Measurements from ENCODE around the gene SPINK13. TPM values are rescaled to one million over a fixed set of nuclear protein-coding genes. Genes with fewer than 3 reads are reported as not detected.

Gene SPINK13
- total and polyA plus RNA-seq, 2 of the 8 experiments (the other 6 are each of a cell fraction or from before 2014, with no cell fraction given) = not detected

- no peak overlapping the region for H3K4ac ChIP-seq (replicated peaks; ENCODE audit: insufficient read length, low read depth, low read length)
- POLR2A ChIA-PET (ENCODE audit: partially characterized antibody) = no interaction called here
- H3K18ac ChIP-seq (ENCODE audit: extremely low read depth, low read length) = no peak overlapping the region
- no peak overlapping the region for H3K4me2 ChIP-seq (ENCODE audit: insufficient read depth in 1 of 2, low read depth in 2 of 2, low read length in 2 of 2)
- no peak overlapping the region for H2BK120ac ChIP-seq (replicated peaks; ENCODE audit: low read depth, low read length)
- no peaks in the 10 kb centered on the region for H3K4me1 ChIP-seq (replicated peaks in 1 of 4; ENCODE audit: control insufficient read depth in 3 of 4, insufficient read depth in 4 of 4, low read length in 3 of 4)
- H2BK20ac ChIP-seq (ENCODE audit: low read length) = no peak overlapping the region
- H4K8ac ChIP-seq (ENCODE audit: extremely low read depth, insufficient read depth, low read length) = no peak overlapping the region
- H3K79me2 ChIP-seq (ENCODE audit: control insufficient read depth in 1 of 2, insufficient read depth in 2 of 2, low read length in 2 of 2) = no peaks in the 10 kb centered on the region
- H4K91ac ChIP-seq (replicated peaks; ENCODE audit: insufficient read length, low read length) = no peak overlapping the region
- H2BK5ac ChIP-seq (ENCODE audit: low read depth, low read length) = no peak overlapping the region
- H2AFZ ChIP-seq (ENCODE audit: low read length) = no peak overlapping the region
- H3K27ac ChIP-seq (ENCODE audit: low read depth, low read length) = no peak overlapping the region
- no peaks in the 10 kb centered on the region for H3K23me2 ChIP-seq (ENCODE audit: low read depth, low read length)
- H3K4me3 ChIP-seq (ENCODE audit: extremely low read depth in 1 of 4, insufficient read depth in 2 of 4, low read depth in 3 of 4, low read length in 4 of 4) = no peak overlapping the region
- FAIRE-seq = no peak
- no peak for TF ChIP-seq JUND (IDR thresholded peaks at IDR 0.05; ENCODE audit: low read length)
- no peak for TF ChIP-seq EP300 (IDR thresholded peaks at IDR 0.05; ENCODE audit: borderline replicate concordance in 1 of 2, low read depth in 2 of 2, low read length in 2 of 2)
- no peak for TF ChIP-seq RFX5 (IDR thresholded peaks at IDR 0.05; ENCODE audit: borderline replicate concordance, low read depth, low read length)
- TF ChIP-seq TEAD4 (IDR thresholded peaks at IDR 0.05; ENCODE audit: low read depth, low read length) = no peak
- no peak for TF ChIP-seq RBBP5 (IDR thresholded peaks at IDR 0.05; ENCODE audit: borderline replicate concordance, low read depth, low read length)
- no peak for TF ChIP-seq KDM4A (IDR thresholded peaks at IDR 0.05; ENCODE audit: low read depth, low read length, severe bottlenecking)
- TF ChIP-seq E2F6 (IDR thresholded peaks at IDR 0.05) = no peak
- no peak for TF ChIP-seq YY1 (IDR thresholded peaks at IDR 0.05; ENCODE audit: low read depth, low read length)
- TF ChIP-seq ASH2L (IDR thresholded peaks at IDR 0.05; ENCODE audit: low read length) = no peak
- TF ChIP-seq BRCA1 (IDR thresholded peaks at IDR 0.05; ENCODE audit: low read depth, low read length) = no peak
- no peaks in the 10 kb centered on the region for H3K79me1 ChIP-seq (ENCODE audit: low read depth, low read length)
- no peaks in the 10 kb centered on the region for H4K20me1 ChIP-seq (replicated peaks in 1 of 2; ENCODE audit: control insufficient read depth in 1 of 2, insufficient read depth in 2 of 2, low read length in 2 of 2)
- H3K14ac ChIP-seq (ENCODE audit: insufficient read length) = no peak overlapping the region
- no peak overlapping the region for H2BK12ac ChIP-seq (ENCODE audit: low read depth, low read length)
- H4K5ac ChIP-seq (ENCODE audit: insufficient read length, low read depth, low read length) = no peak overlapping the region
- H3K36me3 ChIP-seq (ENCODE audit: control insufficient read depth in 2 of 4, insufficient read depth in 4 of 4, low read length in 3 of 4) = no peaks in the 10 kb centered on the region
- H3K56ac ChIP-seq (replicated peaks; ENCODE audit: insufficient read length, low read depth, low read length) = no peak overlapping the region
- peaks cover 0 to 7% of the 10 kb centered on the region in 2 experiments; a peak in 1 of 4 replicates for H3K9me3 ChIP-seq (ENCODE audit: insufficient read depth in 2 of 2, low read depth in 1 of 2, low read length in 1 of 2)
- H3K9ac ChIP-seq (replicated peaks in 1 of 4; ENCODE audit: extremely low read depth in 1 of 4, low read depth in 3 of 4, low read length in 3 of 4) = no peak overlapping the region
- CTCF ChIA-PET (ENCODE audit: partially characterized antibody) = interaction anchor here (2.8 kb wide), 1 partner anchor 82 kb away, joined by 9 read pairs; no protein-coding TSS in a partner anchor
- no peak for DNase-seq (ENCODE audit: low read depth in 1 of 2, low spot score in 2 of 2)
- H2BK15ac ChIP-seq (ENCODE audit: low read length) = no peak overlapping the region
- no peak overlapping the region for H3K23ac ChIP-seq (ENCODE audit: insufficient read length)
- H3K27me3 ChIP-seq (replicated peaks in 1 of 4; ENCODE audit: control insufficient read depth in 3 of 4, extremely low read depth in 1 of 4, insufficient read depth in 3 of 4, low read length in 3 of 4) = no peaks in the 10 kb centered on the region
- no peak overlapping the region for H2AK5ac ChIP-seq (ENCODE audit: low read depth, low read length)
Measured at GRCh38 chr5:148261221-148261620, 7.4 kb upstream of the SPINK13 start.
